ENCODE data around the gene SNAP29.
"Not testable (repeated sequence)": the region's sequence is repeated elsewhere in the genome, so short reads cannot be mapped to it uniquely, and the experiment has no call there.

Gene SNAP29

GRCh38 chr22:20939457-20940185, 80.8 kb downstream of the SNAP29 start:
- not testable (repeated sequence) for H3K27ac ChIP-seq (ENCODE audit: low read length, poor library complexity, severe bottlenecking); H3K9ac ChIP-seq (ENCODE audit: low read length); H3K27me3 ChIP-seq (ENCODE audit: control insufficient read depth in 1 of 2, insufficient read depth in 1 of 2, low read length in 2 of 2); H3K9me3 ChIP-seq (ENCODE audit: control insufficient read depth, low read length); H4K91ac ChIP-seq (ENCODE audit: low read length); H3K4me2 ChIP-seq (ENCODE audit: low read length, poor library complexity, severe bottlenecking); H2AK5ac ChIP-seq (ENCODE audit: low read length, severe bottlenecking); DNase-seq; H3K4ac ChIP-seq (ENCODE audit: low read depth in 1 of 2, low read length in 2 of 2); H3K4me3 ChIP-seq (ENCODE audit: insufficient read depth in 1 of 2, low read depth in 1 of 2, low read length in 2 of 2); H2BK12ac ChIP-seq (ENCODE audit: low read length in 2 of 2); H2AFZ ChIP-seq (ENCODE audit: low read depth, low read length); H3K79me1 ChIP-seq (replicated peaks; ENCODE audit: low read length, poor library complexity, severe bottlenecking); H3K23ac ChIP-seq (ENCODE audit: low read length in 2 of 2); H2BK5ac ChIP-seq (ENCODE audit: low read depth, low read length, poor library complexity, severe bottlenecking); H4K8ac ChIP-seq (ENCODE audit: low read length); H3K18ac ChIP-seq (ENCODE audit: low read depth in 1 of 2, low read length in 2 of 2); H3K14ac ChIP-seq (ENCODE audit: low read length in 2 of 2); H2BK120ac ChIP-seq (ENCODE audit: low read depth, low read length); H2BK15ac ChIP-seq (ENCODE audit: low read depth, poor library complexity, severe bottlenecking)
- over 99% methylated on average over 10 of the region's 14 CpGs for WGBS
- H3K36me3 ChIP-seq (ENCODE audit: control insufficient read depth in 1 of 2, insufficient read depth in 2 of 2, low read depth in 1 of 2, low read length in 2 of 2), result peaks cover 13 to 27% of the 10 kb centered on the region in 2 experiments
- H3K4me1 ChIP-seq (ENCODE audit: control insufficient read depth, insufficient read depth, low read depth, low read length), result peaks cover 10% of the 10 kb centered on the region

GRCh38 chr22:20940186-20940651, 81.4 kb downstream of the SNAP29 start:
- Histone ChIP-seq H3K4me1 (ENCODE audit: control insufficient read depth, insufficient read depth, low read depth, low read length) (peaks cover 14% of the 10 kb centered on the region), H3K14ac (ENCODE audit: low read length in 2 of 2) (no peak overlapping the region), H4K8ac (ENCODE audit: low read length) (no peak overlapping the region), H3K9ac (ENCODE audit: low read length) (no peak overlapping the region), H3K27me3 (ENCODE audit: control insufficient read depth in 1 of 2, insufficient read depth in 1 of 2, low read length in 2 of 2) (no peaks in the 10 kb centered on the region), H2BK5ac (ENCODE audit: low read depth, low read length, poor library complexity, severe bottlenecking) (no peak overlapping the region), H3K9me3 (ENCODE audit: control insufficient read depth, low read length) (no peaks in the 10 kb centered on the region), H2BK120ac (ENCODE audit: low read depth, low read length) (no peak overlapping the region), H3K27ac (ENCODE audit: low read length, poor library complexity, severe bottlenecking) (no peak overlapping the region), H3K4ac (ENCODE audit: low read depth in 1 of 2, low read length in 2 of 2) (no peak overlapping the region), H3K36me3 (ENCODE audit: control insufficient read depth in 1 of 2, insufficient read depth in 2 of 2, low read depth in 1 of 2, low read length in 2 of 2) (peaks cover 13 to 22% of the 10 kb centered on the region in 2 experiments), H3K23ac (ENCODE audit: low read length in 2 of 2) (no peak overlapping the region), H4K91ac (ENCODE audit: low read length) (no peak overlapping the region), H2BK15ac (ENCODE audit: low read depth, poor library complexity, severe bottlenecking) (no peak overlapping the region), H3K79me1 (replicated peaks; ENCODE audit: low read length, poor library complexity, severe bottlenecking) (peaks cover 1% of the 10 kb centered on the region), H3K4me3 (ENCODE audit: insufficient read depth in 1 of 2, low read depth in 1 of 2, low read length in 2 of 2) (no peak overlapping the region), H2BK12ac (ENCODE audit: low read length in 2 of 2) (no peak overlapping the region), H2AFZ (ENCODE audit: low read depth, low read length) (no peak overlapping the region), H3K4me2 (ENCODE audit: low read length, poor library complexity, severe bottlenecking) (no peak overlapping the region), H3K18ac (ENCODE audit: low read depth in 1 of 2, low read length in 2 of 2) (no peak overlapping the region), H2AK5ac (ENCODE audit: low read length, severe bottlenecking) (no peak overlapping the region)
- WGBS, result 98% methylated on average over 2 of the region's 3 CpGs
- DNase-seq, result no peak
